HepG2 (cell line): ENCODE measurements around the gene DTX2. TPM values are rescaled to one million over a fixed set of nuclear protein-coding genes. Genes with fewer than 3 reads are reported as not detected.
"Not testable (repeated sequence)": the region's sequence is repeated elsewhere in the genome, so short reads cannot be mapped to it uniquely, and the experiment has no call there.

ENCODE experiments used
- ATAC-seq: fragments of 200-7000 bp; cut with Tn5 transposase; 3 replicates; pipeline ENCODE4 v1.9.1; 2020; ENCODE audit warnings: mild to moderate bottlenecking, moderate library complexity
- BruUV-seq: library from RNA; stranded (reverse); fragments of 400-500 nt; replicated peaks from 2 replicates; lab custom pipeline; 2021; lab: Mats Ljungman, UMichigan
- CTCF ChIA-PET: fragments of 300-600 bp; formaldehyde crosslinking; extraction: SDS; loops from one replicate; lab custom pipeline; 2021; ENCODE audit warnings: low total read pairs, inconsistent platforms, low intra/inter-chr PET ratio; lab: Yijun Ruan, JAX
- POLR2A ChIA-PET: fragments of 350-600 bp; sonication (Branson Sonifier 250); formaldehyde crosslinking; loops from one replicate; lab custom pipeline; 2020; ENCODE audit warnings: antibody characterized with exemption, inconsistent platforms; lab: Yijun Ruan, JAX
- DNase-seq: peaks from one replicate; pipeline ENCODE4 v3.0.0-alpha.2; 2015; ENCODE audit warnings: low spot score
- FAIRE-seq: peaks from 3 replicates; lab custom pipeline; 2011; peaks lifted over from hg19 to GRCh38; lab: Jason Lieb, UNC
- H2AFZ ChIP-seq: one replicate; pipeline ENCODE4 v1.6.1; 2011; ENCODE audit warnings: low read length, inconsistent platforms
- H3K27ac ChIP-seq: fragments of 300-600 bp; 3 replicates; pipeline ENCODE4 v1.8.0; 2011; ENCODE audit warnings: mixed run types, mild to moderate bottlenecking, mixed read lengths, low read length, inconsistent platforms; ENCODE audit not compliant: insufficient read depth; ENCODE audit errors: extremely low read length
- H3K27me3 ChIP-seq, 2 experiments: fragments of 200-600 bp in 1 of 2; 2 replicates in 1 of 2; 3 replicates in 1 of 2; pipeline versions ENCODE4 v1.6.0 to v1.8.0; 2011; ENCODE audit warnings: low read length in 2 of 2, mild to moderate bottlenecking in 2 of 2, moderate library complexity in 2 of 2, inconsistent platforms in 1 of 2; ENCODE audit not compliant: insufficient read depth in 2 of 2, control insufficient read depth in 1 of 2
- H3K36me3 ChIP-seq, 2 experiments: fragments of 200-600 bp in 1 of 2; replicated peaks in 1 of 2; 2 replicates in 1 of 2; 3 replicates in 1 of 2; pipeline versions ENCODE4 v1.5.1 to v1.8.0; 2011; ENCODE audit warnings: low read length in 2 of 2, inconsistent platforms in 1 of 2; ENCODE audit not compliant: insufficient read depth in 2 of 2, control insufficient read depth in 1 of 2
- H3K4me1 ChIP-seq: 2 replicates; pipeline ENCODE4 v1.5.1; 2012; ENCODE audit warnings: low read length, inconsistent platforms; ENCODE audit not compliant: insufficient read depth
- H3K4me2 ChIP-seq: 2 replicates; pipeline ENCODE4 v1.6.0; 2011; ENCODE audit warnings: low read depth, low read length, inconsistent platforms
- H3K4me3 ChIP-seq, 3 experiments: fragments of 200-600 bp in 1 of 3; sonication (generic), shearing (Covaris generic) in 1 of 3; replicated peaks in 1 of 3; 2 replicates each; pipeline ENCODE4 v1.5.1; 2011 to 2016; ENCODE audit warnings: low read length in 3 of 3, inconsistent platforms in 2 of 3, low read depth in 2 of 3, mild to moderate bottlenecking in 2 of 3, control low read depth in 1 of 3, mixed read lengths in 1 of 3; ENCODE audit not compliant: insufficient read depth in 1 of 3
- H3K79me2 ChIP-seq: one replicate; pipeline ENCODE4 v1.6.1; 2011; ENCODE audit warnings: low read length, inconsistent platforms; ENCODE audit not compliant: insufficient read depth
- H3K9ac ChIP-seq: 2 replicates; pipeline ENCODE4 v1.6.0; 2011; ENCODE audit warnings: mild to moderate bottlenecking, low read depth, low read length, inconsistent platforms; ENCODE audit not compliant: insufficient read depth
- H3K9me3 ChIP-seq: 2 replicates; pipeline ENCODE4 v1.5.1; 2012; ENCODE audit warnings: mild to moderate bottlenecking, low read length
- H4K20me1 ChIP-seq: 2 replicates; pipeline ENCODE4 v1.6.0; 2011; ENCODE audit warnings: inconsistent platforms, mild to moderate bottlenecking, low read length, moderate library complexity; ENCODE audit not compliant: insufficient read depth
- FOSL2 ChIP-seq: sonication (generic); formaldehyde crosslinking; IDR thresholded peaks from 2 replicates; pipeline ENCODE4 v1.4.0; 2020; ENCODE audit warnings: missing genetic modification reagents
- TEAD3 ChIP-seq: optimal IDR thresholded peaks from 2 replicates; pipeline ENCODE3; 2016; ENCODE audit warnings: borderline replicate concordance
- ZKSCAN1 ChIP-seq: fragments of 150-350 bp; IDR thresholded peaks from 2 replicates; pipeline ENCODE4 v1.6.1; 2014; ENCODE audit warnings: low read length
- ZNF121 ChIP-seq: sonication (generic); formaldehyde crosslinking; IDR thresholded peaks from 2 replicates; pipeline ENCODE4 v1.5.0; 2020; ENCODE audit warnings: mild to moderate bottlenecking, missing genetic modification reagents
- whole genome bisulfite sequencing: methylation state at CpG from one replicate; pipeline ENCODE4 v1.1.6; 2017; ENCODE audit warnings: low lambda C conversion rate; 5-methylcytosine and 5-hydroxymethylcytosine counted together
- in situ Hi-C: cut with HindIII; loops from 2 replicates; pipeline ENCODE4 v1.10.0; 2017; ENCODE audit warnings: low pct_unique_long_range_greater_than_20kb; ENCODE audit not compliant: extremely low pct_ligation_motif_present
- intact Hi-C: fragments of 100-400 bp; cut with micrococcal nuclease; formaldehyde crosslinking; loops from one replicate; pipeline ENCODE4 v1.10.0; 2022; ENCODE audit not compliant: unreplicated experiment
- polyA plus RNA-seq, 8 experiments: library from polyadenylated mRNA; depleted of rRNA in 3 of 8; stranded (reverse) in 7 of 8; unstranded in 1 of 8; fragments of >200 nt; fragmentation: Illumina TruSeq in 4 of 8; extraction: Trizol in 4 of 8; gene quantifications; 2 replicates each; pipeline versions ENCODE4 v1.2.1 to v1.2.3, GENCODE V29; 2011 to 2016; ENCODE audit warnings: low read depth in 4 of 8, missing spikeins in 1 of 8, mixed read lengths in 1 of 8; ENCODE audit not compliant: insufficient read depth in 1 of 8
- total RNA-seq, 5 experiments: library from RNA; depleted of rRNA; stranded (reverse); fragments of >200 nt; fragmentation: Illumina TruSeq; extraction: Trizol; gene quantifications; 2 replicates each; pipeline ENCODE4 v1.2.3, GENCODE V29; 2016; ENCODE audit warnings: low read depth in 1 of 5
- TF ChIP-seq, protein P1 (sequence below): sonication (generic); formaldehyde crosslinking; IDR thresholded peaks from 2 replicates; pipeline ENCODE4 v1.5.0; 2020; ENCODE audit warnings: mild to moderate bottlenecking, missing genetic modification reagents
- TF ChIP-seq, protein P2 (sequence below), 2 experiments: IDR thresholded peaks; 2 replicates each; pipeline ENCODE4 v1.6.1; 2011 to 2012; ENCODE audit warnings: low read length in 2 of 2, borderline replicate concordance in 1 of 2, low read depth in 1 of 2, mild to moderate bottlenecking in 1 of 2, moderate library complexity in 1 of 2

Gene DTX2
- total and polyA plus RNA-seq, 2 of the 13 experiments (the other 11 are each of a cell fraction or from before 2014, with no cell fraction given) = 5.5 to 6.2 TPM

DNA sequence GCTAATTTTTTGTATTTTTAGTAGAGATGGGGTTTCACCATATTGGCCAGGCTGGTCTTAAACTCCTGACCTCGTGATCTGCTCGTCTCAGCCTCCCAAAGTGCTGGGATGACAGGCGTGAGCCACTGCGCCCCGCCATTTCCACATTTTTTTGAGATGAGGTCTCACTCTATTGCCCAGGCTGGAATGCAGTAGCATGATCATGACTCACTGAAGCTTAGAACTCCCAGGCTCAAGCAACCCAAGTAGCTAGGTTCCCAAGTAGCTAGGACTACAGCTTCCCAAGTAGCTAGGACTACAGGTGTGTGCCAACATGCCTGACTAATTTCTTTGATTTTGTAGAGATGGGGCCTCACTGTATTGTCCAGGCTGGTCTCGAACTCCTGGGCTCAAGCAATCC is 40.4 kb upstream of the DTX2 start:
- 6% methylated on average over 6 of the region's 6 CpGs for WGBS
- H3K9ac ChIP-seq, in situ Hi-C loops, H3K4me3 ChIP-seq, H3K9me3 ChIP-seq, FAIRE-seq, H3K27ac ChIP-seq, H2AFZ ChIP-seq, intact Hi-C loops, ATAC-seq, BruUV-seq, H3K4me1 ChIP-seq, CTCF ChIA-PET, H4K20me1 ChIP-seq, H3K79me2 ChIP-seq, H3K4me2 ChIP-seq, H3K36me3 ChIP-seq: not testable (repeated sequence)
- H3K27me3 ChIP-seq = peaks cover 5 to 24% of the 10 kb centered on the region in 2 experiments; a peak in 3 of 5 replicates
- POLR2A ChIA-PET = interaction anchor here (0.7 kb wide), 1 partner anchor 92 kb away, joined by 5 read pairs; no protein-coding TSS in a partner anchor
- peak; percentile 63 for DNase-seq
- TF ChIP-seq ZNF121 (CRISPR knock-in tag) (peak; percentile 59; the same call in 1 of the 2 replicates), TEAD3 (peak; percentile 83), FOSL2 (CRISPR knock-in tag) (peak; percentile 81)

DNA sequence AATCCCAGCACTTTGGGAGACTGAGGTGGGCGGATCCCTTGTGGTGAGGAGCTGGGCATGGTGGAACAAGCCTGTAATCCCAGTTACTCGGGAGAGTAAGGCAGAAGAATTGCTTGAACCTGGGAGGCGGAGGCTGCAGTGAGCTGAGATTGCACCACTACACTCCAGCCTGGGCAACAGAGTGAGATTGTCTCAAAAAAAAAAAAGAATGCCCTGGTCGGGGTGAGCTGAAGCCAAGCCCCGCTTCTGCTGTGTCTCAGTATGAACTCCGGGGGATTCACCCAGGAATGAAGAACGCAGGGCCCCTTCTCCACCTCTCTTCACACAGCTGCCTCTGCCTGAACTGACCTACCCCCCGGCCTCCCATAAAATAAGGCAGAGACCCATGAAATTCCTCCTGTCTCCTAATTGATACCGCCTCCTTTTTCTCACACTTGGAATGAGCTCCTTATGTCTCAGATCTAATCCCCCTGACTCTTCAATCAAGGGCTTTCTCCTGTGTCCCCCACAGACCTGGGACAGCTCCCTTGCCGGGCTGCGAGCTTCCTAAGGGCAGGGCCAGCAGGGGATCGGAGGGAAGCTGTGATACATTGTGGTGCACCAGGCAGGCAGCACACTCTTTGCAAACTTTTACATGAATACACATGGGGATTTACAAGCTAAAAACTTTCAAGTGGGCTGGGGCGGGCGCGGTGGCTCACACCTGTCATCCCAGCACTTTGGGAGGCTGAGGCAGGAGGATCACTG is 37.7 kb upstream of the DTX2 start:
- CTCF ChIA-PET = no interaction called here
- BruUV-seq = no TSS peak
- in situ Hi-C loops (no loop called here), intact Hi-C loops (no loop called here)
- H3K4me1 ChIP-seq = peaks cover 12% of the 10 kb centered on the region; the same call in 1 of the 2 replicates
- no peak overlapping the region for H3K9ac ChIP-seq
- H3K36me3 ChIP-seq = no peaks in the 10 kb centered on the region
- peaks cover 5 to 24% of the 10 kb centered on the region in 2 experiments; a peak in 3 of 5 replicates for H3K27me3 ChIP-seq
- no peak overlapping the region for H2AFZ ChIP-seq
- H4K20me1 ChIP-seq = no peaks in the 10 kb centered on the region
- ATAC-seq = peak; percentile 27; the same call in 2 of the 3 replicates
- H3K79me2 ChIP-seq = no peaks in the 10 kb centered on the region
- TF ChIP-seq, protein P1, sequence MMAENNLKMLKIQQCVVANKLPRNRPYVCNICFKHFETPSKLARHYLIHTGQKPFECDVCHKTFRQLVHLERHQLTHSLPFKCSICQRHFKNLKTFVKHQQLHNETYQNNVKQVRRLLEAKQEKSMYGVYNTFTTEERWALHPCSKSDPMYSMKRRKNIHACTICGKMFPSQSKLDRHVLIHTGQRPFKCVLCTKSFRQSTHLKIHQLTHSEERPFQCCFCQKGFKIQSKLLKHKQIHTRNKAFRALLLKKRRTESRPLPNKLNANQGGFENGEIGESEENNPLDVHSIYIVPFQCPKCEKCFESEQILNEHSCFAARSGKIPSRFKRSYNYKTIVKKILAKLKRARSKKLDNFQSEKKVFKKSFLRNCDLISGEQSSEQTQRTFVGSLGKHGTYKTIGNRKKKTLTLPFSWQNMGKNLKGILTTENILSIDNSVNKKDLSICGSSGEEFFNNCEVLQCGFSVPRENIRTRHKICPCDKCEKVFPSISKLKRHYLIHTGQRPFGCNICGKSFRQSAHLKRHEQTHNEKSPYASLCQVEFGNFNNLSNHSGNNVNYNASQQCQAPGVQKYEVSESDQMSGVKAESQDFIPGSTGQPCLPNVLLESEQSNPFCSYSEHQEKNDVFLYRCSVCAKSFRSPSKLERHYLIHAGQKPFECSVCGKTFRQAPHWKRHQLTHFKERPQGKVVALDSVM (CRISPR knock-in tag) = peak; percentile 25; the same call in 1 of the 2 replicates
- TF ChIP-seq, protein P2, sequence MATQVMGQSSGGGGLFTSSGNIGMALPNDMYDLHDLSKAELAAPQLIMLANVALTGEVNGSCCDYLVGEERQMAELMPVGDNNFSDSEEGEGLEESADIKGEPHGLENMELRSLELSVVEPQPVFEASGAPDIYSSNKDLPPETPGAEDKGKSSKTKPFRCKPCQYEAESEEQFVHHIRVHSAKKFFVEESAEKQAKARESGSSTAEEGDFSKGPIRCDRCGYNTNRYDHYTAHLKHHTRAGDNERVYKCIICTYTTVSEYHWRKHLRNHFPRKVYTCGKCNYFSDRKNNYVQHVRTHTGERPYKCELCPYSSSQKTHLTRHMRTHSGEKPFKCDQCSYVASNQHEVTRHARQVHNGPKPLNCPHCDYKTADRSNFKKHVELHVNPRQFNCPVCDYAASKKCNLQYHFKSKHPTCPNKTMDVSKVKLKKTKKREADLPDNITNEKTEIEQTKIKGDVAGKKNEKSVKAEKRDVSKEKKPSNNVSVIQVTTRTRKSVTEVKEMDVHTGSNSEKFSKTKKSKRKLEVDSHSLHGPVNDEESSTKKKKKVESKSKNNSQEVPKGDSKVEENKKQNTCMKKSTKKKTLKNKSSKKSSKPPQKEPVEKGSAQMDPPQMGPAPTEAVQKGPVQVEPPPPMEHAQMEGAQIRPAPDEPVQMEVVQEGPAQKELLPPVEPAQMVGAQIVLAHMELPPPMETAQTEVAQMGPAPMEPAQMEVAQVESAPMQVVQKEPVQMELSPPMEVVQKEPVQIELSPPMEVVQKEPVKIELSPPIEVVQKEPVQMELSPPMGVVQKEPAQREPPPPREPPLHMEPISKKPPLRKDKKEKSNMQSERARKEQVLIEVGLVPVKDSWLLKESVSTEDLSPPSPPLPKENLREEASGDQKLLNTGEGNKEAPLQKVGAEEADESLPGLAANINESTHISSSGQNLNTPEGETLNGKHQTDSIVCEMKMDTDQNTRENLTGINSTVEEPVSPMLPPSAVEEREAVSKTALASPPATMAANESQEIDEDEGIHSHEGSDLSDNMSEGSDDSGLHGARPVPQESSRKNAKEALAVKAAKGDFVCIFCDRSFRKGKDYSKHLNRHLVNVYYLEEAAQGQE (IDR thresholded peaks at IDR 0.05; ENCODE audit: borderline replicate concordance in 1 of 2, low read depth in 1 of 2, low read length in 2 of 2) = peak in 1 of 2 experiments; percentile 67; a peak in 2 of 4 replicates
- no peak for TF ChIP-seq ZKSCAN1
- no peak for FAIRE-seq
- POLR2A ChIA-PET = no interaction called here
- H3K4me3 ChIP-seq = no peak overlapping the region
- H3K9me3 ChIP-seq = no peaks in the 10 kb centered on the region
- H3K4me2 ChIP-seq = no peak overlapping the region; the same call in 1 of the 2 replicates
- DNase-seq = no peak
- WGBS = 32% methylated on average over 12 of the region's 15 CpGs
- no peak overlapping the region for H3K27ac ChIP-seq
